Choroid plexus epithelial cell (primary cell): ENCODE measurements around the gene NBEAL2.

Source experiments
- DNase-seq: peaks from one replicate; pipeline ENCODE4 v3.0.0-alpha.2; 2010; ENCODE audit warnings: low read depth
- H3K4me3 ChIP-seq: 2 replicates; pipeline ENCODE4 v1.5.1; 2011; ENCODE audit warnings: low read depth, mild to moderate bottlenecking, control low read depth, low read length, moderate library complexity
- TF ChIP-seq, protein P1 (sequence below): conservative IDR thresholded peaks from 2 replicates; pipeline ENCODE4 v1.5.1; 2011; ENCODE audit warnings: low read depth, mild to moderate bottlenecking, control low read depth, inconsistent platforms, low read length, moderate library complexity

The NBEAL2 gene

GRCh38 chr3:47054412-47054811 is 74.9 kb downstream of the NBEAL2 start:
- TF ChIP-seq, protein P1, sequence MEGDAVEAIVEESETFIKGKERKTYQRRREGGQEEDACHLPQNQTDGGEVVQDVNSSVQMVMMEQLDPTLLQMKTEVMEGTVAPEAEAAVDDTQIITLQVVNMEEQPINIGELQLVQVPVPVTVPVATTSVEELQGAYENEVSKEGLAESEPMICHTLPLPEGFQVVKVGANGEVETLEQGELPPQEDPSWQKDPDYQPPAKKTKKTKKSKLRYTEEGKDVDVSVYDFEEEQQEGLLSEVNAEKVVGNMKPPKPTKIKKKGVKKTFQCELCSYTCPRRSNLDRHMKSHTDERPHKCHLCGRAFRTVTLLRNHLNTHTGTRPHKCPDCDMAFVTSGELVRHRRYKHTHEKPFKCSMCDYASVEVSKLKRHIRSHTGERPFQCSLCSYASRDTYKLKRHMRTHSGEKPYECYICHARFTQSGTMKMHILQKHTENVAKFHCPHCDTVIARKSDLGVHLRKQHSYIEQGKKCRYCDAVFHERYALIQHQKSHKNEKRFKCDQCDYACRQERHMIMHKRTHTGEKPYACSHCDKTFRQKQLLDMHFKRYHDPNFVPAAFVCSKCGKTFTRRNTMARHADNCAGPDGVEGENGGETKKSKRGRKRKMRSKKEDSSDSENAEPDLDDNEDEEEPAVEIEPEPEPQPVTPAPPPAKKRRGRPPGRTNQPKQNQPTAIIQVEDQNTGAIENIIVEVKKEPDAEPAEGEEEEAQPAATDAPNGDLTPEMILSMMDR, result no peak
- peak; percentile 27 for DNase-seq
- no peak overlapping the region for H3K4me3 ChIP-seq

DNA sequence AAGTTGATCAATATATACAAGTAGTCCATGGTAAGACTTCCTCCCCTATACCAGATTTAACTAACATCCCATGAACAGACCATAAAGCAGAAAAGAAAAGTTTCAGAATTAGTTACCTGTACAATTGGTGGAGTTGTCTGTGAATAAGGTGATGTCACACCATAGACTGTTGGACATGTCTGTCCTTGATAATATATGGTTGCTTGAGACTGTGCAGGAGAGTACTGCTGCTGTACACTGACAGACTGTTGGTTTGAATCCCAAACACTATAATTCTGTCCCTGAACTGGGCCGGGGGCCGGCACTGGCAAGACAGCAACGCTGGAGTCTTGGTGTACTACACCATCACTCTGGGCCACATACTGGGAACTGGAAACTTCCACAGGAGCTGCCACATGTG is 77.2 kb downstream of the NBEAL2 start:
- no peak for DNase-seq
- TF ChIP-seq, protein P1, result no peak
- H3K4me3 ChIP-seq, result no peak overlapping the region

DNA sequence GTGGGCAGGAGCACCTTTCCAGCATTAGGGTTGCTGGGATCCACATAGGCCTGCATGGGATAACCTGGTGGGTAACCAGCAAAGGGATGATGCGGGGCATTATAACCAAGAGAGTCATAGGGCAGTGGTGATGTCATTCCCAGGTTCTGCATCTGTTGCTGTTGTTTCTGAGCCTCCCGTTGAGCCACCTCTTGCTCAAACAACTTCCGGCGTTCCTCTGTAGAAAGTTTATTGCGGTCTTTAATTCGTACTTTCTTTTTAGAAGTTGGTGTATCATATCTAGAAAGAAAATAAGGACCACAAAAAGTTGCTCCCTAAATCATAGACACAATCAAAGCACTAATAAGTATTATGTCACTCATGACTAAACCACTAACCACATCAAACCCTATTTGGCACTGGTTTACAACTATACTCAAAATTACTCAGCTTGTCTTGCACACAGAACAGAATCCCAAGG is 77.8 kb downstream of the NBEAL2 start:
- H3K4me3 ChIP-seq, result no peak overlapping the region
- TF ChIP-seq, protein P1, result no peak
- peak; percentile 15 for DNase-seq
